Parathyroid adenoma (tissue), 2 donors: ENCODE results near the gene FBXO24.

Source experiments
- H2AFZ ChIP-seq: fragments of 300-600 bp; sonication (generic); one replicate; pipeline ENCODE4 v1.7.0; 2017; ENCODE audit warnings: antibody characterized with exemption, mild to moderate bottlenecking
- H3K27ac ChIP-seq: fragments of 300-600 bp; sonication (generic); one replicate; pipeline ENCODE4 v1.7.0; 2017
- H3K27me3 ChIP-seq: fragments of 300-600 bp; sonication (generic); one replicate; pipeline ENCODE4 v1.7.0; 2017; ENCODE audit warnings: low read length; ENCODE audit not compliant: control insufficient read depth, insufficient read depth
- H3K36me3 ChIP-seq: fragments of 300-600 bp; sonication (generic); one replicate; pipeline ENCODE4 v1.7.0; 2017; ENCODE audit warnings: low read length; ENCODE audit not compliant: control insufficient read depth, insufficient read depth
- H3K4me1 ChIP-seq: fragments of 300-600 bp; sonication (generic); one replicate; pipeline ENCODE4 v1.7.0; 2017; ENCODE audit warnings: control low read depth
- H3K4me2 ChIP-seq: fragments of 300-600 bp; sonication (generic); one replicate; pipeline ENCODE4 v1.7.0; 2017; ENCODE audit warnings: low read length
- H3K4me3 ChIP-seq: fragments of 300-600 bp; sonication (generic); one replicate; pipeline ENCODE4 v1.7.0; 2017; ENCODE audit warnings: low read depth, low read length
- H3K79me2 ChIP-seq: fragments of 300-600 bp; sonication (generic); one replicate; pipeline ENCODE4 v1.7.0; 2017; ENCODE audit warnings: control low read depth
- H3K9ac ChIP-seq: fragments of 300-600 bp; sonication (generic); one replicate; pipeline ENCODE4 v1.7.0; 2017; ENCODE audit warnings: mild to moderate bottlenecking
- H3K9me3 ChIP-seq: fragments of 300-600 bp; sonication (generic); one replicate; pipeline ENCODE4 v1.7.0; 2017; ENCODE audit warnings: low read length; ENCODE audit not compliant: control insufficient read depth
- CTCF ChIP-seq: fragments of 300-600 bp; sonication (generic); IDR thresholded peaks from one replicate; pipeline ENCODE4 v1.7.0; 2017; ENCODE audit warnings: antibody characterized with exemption, mild to moderate bottlenecking
- donor health status: primary hyperparathyroidism.

FBXO24 gene

DNA sequence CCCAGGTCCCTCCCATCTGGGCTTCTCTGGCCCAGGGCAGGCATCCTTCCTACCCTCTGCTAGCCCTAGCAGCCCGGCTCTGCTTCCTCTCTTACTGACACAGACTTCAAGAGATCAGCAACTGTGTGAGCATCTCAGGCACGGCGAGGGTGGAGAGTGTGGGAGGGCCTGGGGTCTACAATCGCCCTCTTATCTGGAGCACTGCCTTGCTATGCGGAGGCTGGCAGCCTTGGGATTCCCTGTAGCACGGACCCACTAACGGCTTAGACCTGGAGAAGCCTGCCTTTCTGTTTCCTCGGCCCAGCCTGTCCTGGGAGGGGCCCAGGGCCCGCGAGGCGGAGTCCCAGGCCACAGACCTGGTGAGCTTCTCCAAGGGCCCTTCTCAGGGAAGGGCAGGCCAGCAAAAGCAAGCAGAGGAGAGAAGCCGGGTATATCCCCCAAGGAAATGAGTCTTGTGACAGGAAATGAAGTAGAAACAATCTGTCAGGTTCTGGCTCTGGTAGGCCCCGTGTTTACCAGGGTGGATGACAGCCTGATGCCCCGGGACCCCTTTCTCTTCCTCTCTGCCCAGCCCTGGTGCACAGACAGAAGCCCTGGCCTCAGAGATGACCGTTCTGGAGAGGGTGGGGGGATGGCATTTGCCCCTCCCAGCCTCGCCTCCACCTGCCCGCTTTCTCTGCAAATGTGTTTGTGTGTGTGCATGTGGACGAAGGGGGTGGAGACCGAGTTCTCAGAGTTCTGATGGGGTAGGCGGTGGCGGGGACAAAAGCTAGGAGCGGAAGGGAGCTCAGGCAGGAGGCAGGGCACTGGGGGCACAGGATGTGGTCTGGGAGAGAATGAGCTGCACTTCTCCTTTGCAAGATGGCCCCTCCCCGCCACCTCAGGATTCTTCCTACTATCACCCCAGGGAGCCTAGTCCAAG is 2.7 kb upstream of the FBXO24 start:
- Histone ChIP-seq H3K79me2 (peaks cover 3% of the 10 kb centered on the region), H3K9ac (no peak overlapping the region), H2AFZ (no peak overlapping the region), H3K4me2 (peak overlapping the region; percentile 79), H3K27ac (peak overlapping the region; percentile 33), H3K36me3 (no peaks in the 10 kb centered on the region), H3K4me1 (peaks cover 21% of the 10 kb centered on the region), H3K4me3 (peak overlapping the region; percentile 30), H3K9me3 (no peaks in the 10 kb centered on the region), H3K27me3 (no peaks in the 10 kb centered on the region)
- TF ChIP-seq CTCF = no peak

GRCh38 chr7:100584054-100584682 is 2.0 kb upstream of the FBXO24 start:
- Histone ChIP-seq H3K79me2 (peaks cover 3% of the 10 kb centered on the region), H3K9me3 (no peaks in the 10 kb centered on the region), H3K27ac (peak overlapping the region; percentile 95), H3K4me2 (peak overlapping the region; percentile 79), H2AFZ (no peak overlapping the region), H3K4me1 (peaks cover 21% of the 10 kb centered on the region), H3K4me3 (peak overlapping the region; percentile 99), H3K9ac (no peak overlapping the region), H3K36me3 (no peaks in the 10 kb centered on the region), H3K27me3 (no peaks in the 10 kb centered on the region)
- TF ChIP-seq CTCF = no peak

GRCh38 chr7:100584683-100585510 is 1.2 kb upstream of the FBXO24 start:
- Histone ChIP-seq H3K4me2 (peak overlapping the region; percentile 79), H3K79me2 (peaks cover 3% of the 10 kb centered on the region), H3K36me3 (no peaks in the 10 kb centered on the region), H2AFZ (peak overlapping the region; percentile 80), H3K4me1 (peaks cover 21% of the 10 kb centered on the region), H3K9me3 (no peaks in the 10 kb centered on the region), H3K27me3 (no peaks in the 10 kb centered on the region), H3K9ac (peak overlapping the region; percentile 98), H3K27ac (peak overlapping the region; percentile 95), H3K4me3 (peak overlapping the region; percentile 99)
- TF ChIP-seq CTCF = no peak

DNA sequence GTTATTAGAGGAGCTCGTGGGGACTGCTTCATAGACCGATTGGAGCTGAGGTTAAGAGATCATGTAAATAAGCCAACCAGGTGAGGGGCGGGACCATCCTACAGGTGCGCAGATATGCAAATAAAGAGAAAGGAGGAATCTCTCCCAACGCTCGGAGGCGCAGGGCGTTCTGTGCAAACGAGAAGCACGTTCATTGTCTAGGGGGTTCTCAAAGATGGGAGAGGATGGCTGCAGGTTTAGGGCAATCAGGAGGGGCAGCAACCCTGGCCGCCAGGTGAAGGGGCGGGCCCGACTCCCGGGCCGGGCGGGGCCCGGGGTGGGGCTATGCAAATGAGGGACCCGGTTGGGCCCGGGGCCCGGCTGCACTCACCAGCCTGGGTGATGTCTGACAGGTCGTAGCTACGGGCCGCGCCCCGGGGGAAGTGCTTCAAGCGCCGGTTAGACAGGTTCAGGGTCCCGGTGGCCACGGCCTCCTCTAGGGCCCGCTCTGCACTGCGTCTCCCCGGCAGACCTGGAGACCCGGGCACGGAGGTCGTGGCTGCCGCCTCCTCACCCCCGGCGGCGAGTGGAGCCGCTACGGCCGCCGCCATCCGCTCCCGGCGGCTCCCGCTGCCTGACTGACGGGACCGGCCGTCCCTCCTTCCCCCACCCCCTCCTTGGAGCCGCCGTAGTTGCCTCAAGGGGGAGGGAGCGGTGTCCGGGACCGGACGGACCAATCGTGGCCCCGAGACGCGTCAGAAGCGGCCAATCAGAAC is 440 bp upstream of the FBXO24 start, which contains the start of gene LRCH4:
Gene LRCH4, minus strand, starts transcription at position 619 of the 755 bp plus-strand sequence. Its CDS starts 29 bp downstream, at position 590.
- H3K4me1 ChIP-seq = peaks cover 21% of the 10 kb centered on the region
- H3K9ac ChIP-seq = peak within 1 kb of the TSS; percentile 98
- H3K27me3 ChIP-seq = no peaks in the 10 kb centered on the region
- no peaks in the 10 kb centered on the region for H3K36me3 ChIP-seq
- H2AFZ ChIP-seq = peak within 1 kb of the TSS; percentile 89
- TF ChIP-seq CTCF = no peak
- H3K9me3 ChIP-seq = no peaks in the 10 kb centered on the region
- peak within 1 kb of the TSS; percentile 99 for H3K4me3 ChIP-seq
- peak within 1 kb of the TSS; percentile 95 for H3K27ac ChIP-seq
- H3K79me2 ChIP-seq = peaks cover 3% of the 10 kb centered on the region
- peak within 1 kb of the TSS; percentile 87 for H3K4me2 ChIP-seq
